Right cardiac atrium (tissue), 5 donors: ENCODE results near the gene NUP210. TPM values are rescaled to one million over a fixed set of nuclear protein-coding genes. Genes with fewer than 3 reads are reported as not detected.

Experiments
- ATAC-seq, 2 donors: fragments of 200-7000 bp; cut with Tn5 transposase; one replicate each; pipeline versions ENCODE4 v1.8.0 to v1.9.1; 2020; ENCODE audit warnings: moderate library complexity in 2 of 2, mild to moderate bottlenecking in 1 of 2
- DNase-seq, 3 donors: peaks; one replicate each; pipeline ENCODE4 v3.0.0-alpha.2; 2020
- H3K27ac ChIP-seq: one replicate; pipeline ENCODE4 v1.5.1; 2013; ENCODE audit warnings: mild to moderate bottlenecking, low read length, control low read depth, moderate library complexity
- H3K27me3 ChIP-seq: one replicate; pipeline ENCODE4 v1.6.1; 2013; ENCODE audit not compliant: control insufficient read depth, insufficient read depth
- H3K4me1 ChIP-seq: one replicate; pipeline ENCODE4 v1.6.1; 2013; ENCODE audit warnings: low read length; ENCODE audit not compliant: control insufficient read depth, insufficient read depth
- H3K4me3 ChIP-seq: one replicate; pipeline ENCODE4 v1.5.1; 2013; ENCODE audit warnings: low read length, control low read depth
- H3K9me3 ChIP-seq: one replicate; pipeline ENCODE4 v1.6.1; 2013; ENCODE audit warnings: low read length; ENCODE audit not compliant: control insufficient read depth
- WGBS: extraction: QIAGEN DNeasy Blood & Tissue Kit; methylation state at CpG from one replicate; pipeline ENCODE4 v1.1.7; 2013; 5-methylcytosine and 5-hydroxymethylcytosine counted together
- intact Hi-C, 4 donors: fragments of 100-400 bp; cut with DNase I; formaldehyde crosslinking; loops; one replicate each; pipeline versions ENCODE4 v1.11.0 to v1.14.0; 2022 to 2023
- polyA plus RNA-seq: library from polyadenylated mRNA; stranded (reverse); fragments of 200-250 nt; gene quantifications from one replicate; pipeline ENCODE4 v1.2.3, GENCODE V29; 2013
- total RNA-seq, 4 donors: library from RNA; stranded (reverse); fragmentation: NEBNext Ultra II Directional; extraction: Animal tissue kit (Norgen Biotek cat#: 25700); gene quantifications; one replicate each; pipeline ENCODE4 v1.2.1, GENCODE V29; 2021
- donor health status: healthy with polysubstance abuse.
- donor health status: DM: no; HTN: yes; CAD: no.
- donor health status: DM: no; HTN: no; CAD: no.
- donor health status: DM: no; HTN: yes; CAD: no; lungs with severe emphysema.
- donor health status: DM: yes; HTN: yes; CAD: no.

Gene NUP210
- total and polyA plus RNA-seq, 5 donors: 2.0 to 5.9 (median 3.3) TPM

GRCh38 chr3:13345772-13346171 is 74.3 kb downstream of the NUP210 start:
- Histone ChIP-seq H3K4me1 (no peaks in the 10 kb centered on the region), H3K27ac (no peak overlapping the region), H3K27me3 (no peaks in the 10 kb centered on the region), H3K9me3 (no peaks in the 10 kb centered on the region), H3K4me3 (no peak overlapping the region)
- DNase-seq: no peak
- no peak for ATAC-seq
- intact Hi-C loops: no loop called here
- WGBS: 92% methylated on average over 6 of the region's 6 CpGs

- DNase-seq (no peak), ATAC-seq (no peak)
- Histone ChIP-seq H3K27me3 (no peaks in the 10 kb centered on the region), H3K4me1 (no peaks in the 10 kb centered on the region), H3K9me3 (no peaks in the 10 kb centered on the region), H3K27ac (no peak overlapping the region), H3K4me3 (no peak overlapping the region)
- intact Hi-C loops: no loop called here
- 85% methylated on average over 8 of the region's 8 CpGs for WGBS
These were observed 74.8 kb downstream of the NUP210 start for GRCh38 chr3:13345284-13345683.

GRCh38 chr3:13344663-13345062 is 75.5 kb downstream of the NUP210 start:
- no peak for ATAC-seq
- H3K4me3 ChIP-seq: no peak overlapping the region
- WGBS: 91% methylated on average over 9 of the region's 9 CpGs
- H3K27me3 ChIP-seq: no peaks in the 10 kb centered on the region
- no peak for DNase-seq
- H3K9me3 ChIP-seq: no peaks in the 10 kb centered on the region
- no peak overlapping the region for H3K27ac ChIP-seq
- intact Hi-C loops: no loop called here
- H3K4me1 ChIP-seq: no peaks in the 10 kb centered on the region

- no peaks in the 10 kb centered on the region for H3K4me1 ChIP-seq
- ATAC-seq (no peak), DNase-seq (no peak)
- intact Hi-C loops: no loop called here
- no peaks in the 10 kb centered on the region for H3K27me3 ChIP-seq
- WGBS: 76% methylated on average over 6 of the region's 6 CpGs
- no peaks in the 10 kb centered on the region for H3K9me3 ChIP-seq
- no peak overlapping the region for H3K4me3 ChIP-seq
- H3K27ac ChIP-seq: no peak overlapping the region
These were observed 76.5 kb downstream of the NUP210 start for GRCh38 chr3:13343601-13344000.

- intact Hi-C loops: no loop called here
- Histone ChIP-seq H3K9me3 (no peaks in the 10 kb centered on the region), H3K27me3 (no peaks in the 10 kb centered on the region), H3K4me3 (no peak overlapping the region), H3K27ac (no peak overlapping the region), H3K4me1 (no peaks in the 10 kb centered on the region)
- ATAC-seq: no peak
- 82% methylated on average over 7 of the region's 7 CpGs for WGBS
- DNase-seq: no peak
These were observed 78.8 kb downstream of the NUP210 start for GRCh38 chr3:13341229-13341905.

- H3K4me3 ChIP-seq: no peak overlapping the region
- H3K27me3 ChIP-seq: no peaks in the 10 kb centered on the region
- DNase-seq (no peak), ATAC-seq (no peak)
- intact Hi-C loops: no loop called here
- H3K9me3 ChIP-seq: no peaks in the 10 kb centered on the region
- WGBS: 93% methylated on average over 20 of the region's 20 CpGs
- H3K4me1 ChIP-seq: no peaks in the 10 kb centered on the region
- H3K27ac ChIP-seq: no peak overlapping the region
These were observed 80.3 kb downstream of the NUP210 start for GRCh38 chr3:13339833-13340232.

GRCh38 chr3:13338996-13339395 is 81.1 kb downstream of the NUP210 start:
- Histone ChIP-seq H3K27me3 (no peaks in the 10 kb centered on the region), H3K9me3 (no peaks in the 10 kb centered on the region), H3K4me1 (no peaks in the 10 kb centered on the region), H3K4me3 (no peak overlapping the region), H3K27ac (no peak overlapping the region)
- 90% methylated on average over 5 of the region's 5 CpGs for WGBS
- intact Hi-C loops: no loop called here
- no peak for ATAC-seq
- no peak for DNase-seq

GRCh38 chr3:13338231-13338630 is 81.9 kb downstream of the NUP210 start:
- Histone ChIP-seq H3K4me1 (no peaks in the 10 kb centered on the region), H3K27ac (no peak overlapping the region), H3K27me3 (no peaks in the 10 kb centered on the region), H3K9me3 (no peaks in the 10 kb centered on the region), H3K4me3 (no peak overlapping the region)
- ATAC-seq: no peak
- 82% methylated on average over 3 of the region's 3 CpGs for WGBS
- intact Hi-C loops: no loop called here
- no peak for DNase-seq

GRCh38 chr3:13336592-13336991 is 83.5 kb downstream of the NUP210 start:
- no peak overlapping the region for H3K4me3 ChIP-seq
- intact Hi-C loops: no loop called here
- no peak for ATAC-seq
- H3K27ac ChIP-seq: no peak overlapping the region
- H3K27me3 ChIP-seq: no peaks in the 10 kb centered on the region
- no peaks in the 10 kb centered on the region for H3K4me1 ChIP-seq
- WGBS: 84% methylated on average over 12 of the region's 12 CpGs
- H3K9me3 ChIP-seq: no peaks in the 10 kb centered on the region
- DNase-seq: no peak

- ATAC-seq (no peak), DNase-seq (no peak)
- no peak overlapping the region for H3K27ac ChIP-seq
- WGBS: 93% methylated on average over 16 of the region's 16 CpGs
- intact Hi-C loops: no loop called here
- H3K4me1 ChIP-seq: no peaks in the 10 kb centered on the region
- H3K27me3 ChIP-seq: no peaks in the 10 kb centered on the region
- no peaks in the 10 kb centered on the region for H3K9me3 ChIP-seq
- H3K4me3 ChIP-seq: no peak overlapping the region
These were observed 84.6 kb downstream of the NUP210 start for GRCh38 chr3:13335503-13335902.

GRCh38 chr3:13335059-13335458 is 85.1 kb downstream of the NUP210 start:
- 56% methylated on average over 6 of the region's 6 CpGs for WGBS
- Histone ChIP-seq H3K4me1 (no peaks in the 10 kb centered on the region), H3K27ac (no peak overlapping the region), H3K4me3 (no peak overlapping the region), H3K9me3 (no peaks in the 10 kb centered on the region), H3K27me3 (no peaks in the 10 kb centered on the region)
- ATAC-seq: no peak
- DNase-seq: no peak
- intact Hi-C loops: no loop called here
